ENCODE data around the gene TUBA4A. TPM values are rescaled to one million over a fixed set of nuclear protein-coding genes. Genes with fewer than 3 reads are reported as not detected.

The TUBA4A gene
- polyA plus RNA-seq, 1 donor (not counting 4 experiments of a cell fraction or from before 2014, with no cell fraction given): 524 TPM

- TF ChIP-seq, protein P1, sequence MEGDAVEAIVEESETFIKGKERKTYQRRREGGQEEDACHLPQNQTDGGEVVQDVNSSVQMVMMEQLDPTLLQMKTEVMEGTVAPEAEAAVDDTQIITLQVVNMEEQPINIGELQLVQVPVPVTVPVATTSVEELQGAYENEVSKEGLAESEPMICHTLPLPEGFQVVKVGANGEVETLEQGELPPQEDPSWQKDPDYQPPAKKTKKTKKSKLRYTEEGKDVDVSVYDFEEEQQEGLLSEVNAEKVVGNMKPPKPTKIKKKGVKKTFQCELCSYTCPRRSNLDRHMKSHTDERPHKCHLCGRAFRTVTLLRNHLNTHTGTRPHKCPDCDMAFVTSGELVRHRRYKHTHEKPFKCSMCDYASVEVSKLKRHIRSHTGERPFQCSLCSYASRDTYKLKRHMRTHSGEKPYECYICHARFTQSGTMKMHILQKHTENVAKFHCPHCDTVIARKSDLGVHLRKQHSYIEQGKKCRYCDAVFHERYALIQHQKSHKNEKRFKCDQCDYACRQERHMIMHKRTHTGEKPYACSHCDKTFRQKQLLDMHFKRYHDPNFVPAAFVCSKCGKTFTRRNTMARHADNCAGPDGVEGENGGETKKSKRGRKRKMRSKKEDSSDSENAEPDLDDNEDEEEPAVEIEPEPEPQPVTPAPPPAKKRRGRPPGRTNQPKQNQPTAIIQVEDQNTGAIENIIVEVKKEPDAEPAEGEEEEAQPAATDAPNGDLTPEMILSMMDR (optimal IDR thresholded peaks at IDR 0.05 in 1 of 3, IDR thresholded peaks at IDR 0.05 in 1 of 3, conservative IDR thresholded peaks at IDR 0.05 in 1 of 3; ENCODE audit: extremely low read depth in 1 of 3, insufficient read depth in 2 of 3, low read length in 3 of 3): no peak
- no peak for TF ChIP-seq EZH2 (IDR thresholded peaks at IDR 0.05; ENCODE audit: low read length)
- peaks cover 39% of the 10 kb centered on the region for H3K79me2 ChIP-seq (ENCODE audit: control insufficient read depth, insufficient read depth, low read length)
- H3K9me1 ChIP-seq (ENCODE audit: control insufficient read depth, extremely low read depth, insufficient read depth, low read length): no peaks in the 10 kb centered on the region
- H3K9ac ChIP-seq (ENCODE audit: control insufficient read depth, extremely low read depth, insufficient read depth, low read length): no peak overlapping the region
- dilution Hi-C loops (cut with MboI; ENCODE audit: extremely low pct_ligation_motif_present, low sequenced_read_pairs): no loop called here
- DNase-seq (ENCODE audit: low read depth, low spot score) (no peak), FAIRE-seq (no peak)
- H3K4me3 ChIP-seq (ENCODE audit: control insufficient read depth in 2 of 3, extremely low read depth in 1 of 3, insufficient read depth in 2 of 3, low read depth in 1 of 3, low read length in 3 of 3): no peak overlapping the region
- H3K9me3 ChIP-seq (ENCODE audit: control insufficient read depth, low read depth, low read length): no peaks in the 10 kb centered on the region
- peak overlapping the region; percentile 98 for H3K4me2 ChIP-seq (ENCODE audit: control insufficient read depth, extremely low read depth, insufficient read depth, low read depth, low read length)
- peaks cover 58% of the 10 kb centered on the region for H3K4me1 ChIP-seq (ENCODE audit: control insufficient read depth, extremely low read depth, insufficient read depth, low read length)
- no peaks in the 10 kb centered on the region for H3K27me3 ChIP-seq (ENCODE audit: control insufficient read depth, extremely low read depth, insufficient read depth, low read length)
- peaks cover 26 to 32% of the 10 kb centered on the region in 2 experiments for H3K36me3 ChIP-seq (ENCODE audit: control insufficient read depth in 2 of 2, extremely low read depth in 1 of 2, insufficient read depth in 2 of 2, low read length in 2 of 2)
- H2AFZ ChIP-seq (ENCODE audit: control insufficient read depth, low read length): no peak overlapping the region
- no peak overlapping the region for H3K27ac ChIP-seq (ENCODE audit: control insufficient read depth, insufficient read depth, low read length)
- H4K20me1 ChIP-seq (ENCODE audit: control insufficient read depth, extremely low read depth, insufficient read depth, low read length): peaks cover 5% of the 10 kb centered on the region
Measured at GRCh38 chr2:219246559-219246958, 7.2 kb downstream of the TUBA4A start.

DNA sequence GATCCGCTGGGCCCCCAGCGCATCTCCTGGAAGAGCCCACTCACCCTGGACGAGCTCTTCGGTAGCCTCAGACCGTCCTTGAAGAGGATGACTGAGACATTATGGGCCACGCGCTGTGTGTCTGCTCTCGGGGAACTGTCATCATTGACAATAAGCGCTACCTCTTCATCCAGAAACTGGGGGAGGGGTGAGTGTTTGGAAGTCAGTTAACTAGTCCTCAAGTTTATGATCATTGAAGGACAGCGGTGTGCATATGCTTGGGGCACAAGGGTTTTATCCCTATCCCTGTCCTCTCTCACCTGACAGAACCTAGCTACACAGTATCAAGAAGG, 7.9 kb downstream of the TUBA4A start:
- peak overlapping the region; percentile 94 for H3K9ac ChIP-seq (ENCODE audit: control insufficient read depth, extremely low read depth, insufficient read depth, low read length)
- FAIRE-seq (peak; percentile 9), DNase-seq (ENCODE audit: low read depth, low spot score) (no peak)
- no peaks in the 10 kb centered on the region for H3K27me3 ChIP-seq (ENCODE audit: control insufficient read depth, extremely low read depth, insufficient read depth, low read length)
- H3K4me2 ChIP-seq (ENCODE audit: control insufficient read depth, extremely low read depth, insufficient read depth, low read depth, low read length): peak overlapping the region; percentile 98
- peaks cover 20 to 25% of the 10 kb centered on the region in 2 experiments for H3K36me3 ChIP-seq (ENCODE audit: control insufficient read depth in 2 of 2, extremely low read depth in 1 of 2, insufficient read depth in 2 of 2, low read length in 2 of 2)
- no peaks in the 10 kb centered on the region for H3K9me1 ChIP-seq (ENCODE audit: control insufficient read depth, extremely low read depth, insufficient read depth, low read length)
- peaks cover 5% of the 10 kb centered on the region for H4K20me1 ChIP-seq (ENCODE audit: control insufficient read depth, extremely low read depth, insufficient read depth, low read length)
- H3K9me3 ChIP-seq (ENCODE audit: control insufficient read depth, low read depth, low read length): no peaks in the 10 kb centered on the region
- TF ChIP-seq EZH2 (IDR thresholded peaks at IDR 0.05; ENCODE audit: low read length): no peak
- TF ChIP-seq, protein P1 (optimal IDR thresholded peaks at IDR 0.05 in 1 of 3, IDR thresholded peaks at IDR 0.05 in 1 of 3, conservative IDR thresholded peaks at IDR 0.05 in 1 of 3; ENCODE audit: extremely low read depth in 1 of 3, insufficient read depth in 2 of 3, low read length in 3 of 3): no peak
- H3K27ac ChIP-seq (ENCODE audit: control insufficient read depth, insufficient read depth, low read length): peak overlapping the region; percentile 91
- H3K79me2 ChIP-seq (ENCODE audit: control insufficient read depth, insufficient read depth, low read length): peaks cover 32% of the 10 kb centered on the region
- H3K4me1 ChIP-seq (ENCODE audit: control insufficient read depth, extremely low read depth, insufficient read depth, low read length): peaks cover 51% of the 10 kb centered on the region
- peak overlapping the region; percentile 72 to 94 (median 92) for H3K4me3 ChIP-seq (ENCODE audit: control insufficient read depth in 2 of 3, extremely low read depth in 1 of 3, insufficient read depth in 2 of 3, low read depth in 1 of 3, low read length in 3 of 3)
- no peak overlapping the region for H2AFZ ChIP-seq (ENCODE audit: control insufficient read depth, low read length)
- dilution Hi-C loops (cut with MboI; ENCODE audit: extremely low pct_ligation_motif_present, low sequenced_read_pairs): no loop called here

Data from keratinocyte (primary cell).